AG08395 (cell line): Measurements from ENCODE around the gene STX2.
"Not testable (repeated sequence)": the region's sequence is repeated elsewhere in the genome, so short reads cannot be mapped to it uniquely, and the experiment has no call there.

Experiments used
- DNase-seq: peaks from one replicate; pipeline ENCODE4 v3.0.0; 2012; ENCODE audit warnings: mixed read lengths, low spot score

STX2 gene

GRCh38 chr12:130799051-130799450 lies 40.0 kb downstream of the STX2 start:
- no peak for DNase-seq

- no peak for DNase-seq
Observed at GRCh38 chr12:130796985-130797686, 41.9 kb downstream of the STX2 start.

GRCh38 chr12:130795906-130796305 lies 43.1 kb downstream of the STX2 start:
- no peak for DNase-seq

- no peak for DNase-seq
Observed at GRCh38 chr12:130793554-130793849, 45.5 kb downstream of the STX2 start.

GRCh38 chr12:130792821-130793553 lies 46.1 kb downstream of the STX2 start:
- DNase-seq: no peak

GRCh38 chr12:130791629-130792028 lies 47.4 kb downstream of the STX2 start:
- no peak for DNase-seq

- DNase-seq: no peak
Observed at GRCh38 chr12:130788515-130788914, 50.5 kb downstream of the STX2 start.

- DNase-seq: no peak
Observed at GRCh38 chr12:130787445-130788410, 51.3 kb downstream of the STX2 start.

- DNase-seq: no peak
Observed at GRCh38 chr12:130787041-130787440, 52.0 kb downstream of the STX2 start.

GRCh38 chr12:130783110-130783715 lies 55.8 kb downstream of the STX2 start:
- no peak for DNase-seq

GRCh38 chr12:130782245-130782644 lies 56.8 kb downstream of the STX2 start:
- DNase-seq: not testable (repeated sequence)

- no peak for DNase-seq
Observed at GRCh38 chr12:130780880-130781575, 58.0 kb downstream of the STX2 start.

- no peak for DNase-seq
Observed at GRCh38 chr12:130780325-130780724, 58.7 kb downstream of the STX2 start.

GRCh38 chr12:130778776-130779175 lies 60.3 kb downstream of the STX2 start:
- no peak for DNase-seq

GRCh38 chr12:130776857-130777339 lies 62.2 kb downstream of the STX2 start:
- no peak for DNase-seq

GRCh38 chr12:130775953-130776856 lies 62.8 kb downstream of the STX2 start:
- peak; percentile 90 for DNase-seq

GRCh38 chr12:130770413-130771028 lies 68.5 kb downstream of the STX2 start:
- DNase-seq: no peak

GRCh38 chr12:130768120-130768519 lies 70.9 kb downstream of the STX2 start:
- no peak for DNase-seq

GRCh38 chr12:130766470-130766869 lies 72.6 kb downstream of the STX2 start:
- no peak for DNase-seq

GRCh38 chr12:130765186-130765659 lies 73.8 kb downstream of the STX2 start:
- no peak for DNase-seq
